GM19328 (cell line): Measurements from ENCODE around the gene PCDH9.

Experiments used
- ATAC-seq: cut with Tn5 transposase; IDR thresholded peaks from one replicate; pipeline ENCODE4 v1.9.1; 2021; ENCODE audit warnings: mild to moderate bottlenecking, moderate library complexity; ENCODE audit not compliant: unreplicated experiment

Gene PCDH9

DNA sequence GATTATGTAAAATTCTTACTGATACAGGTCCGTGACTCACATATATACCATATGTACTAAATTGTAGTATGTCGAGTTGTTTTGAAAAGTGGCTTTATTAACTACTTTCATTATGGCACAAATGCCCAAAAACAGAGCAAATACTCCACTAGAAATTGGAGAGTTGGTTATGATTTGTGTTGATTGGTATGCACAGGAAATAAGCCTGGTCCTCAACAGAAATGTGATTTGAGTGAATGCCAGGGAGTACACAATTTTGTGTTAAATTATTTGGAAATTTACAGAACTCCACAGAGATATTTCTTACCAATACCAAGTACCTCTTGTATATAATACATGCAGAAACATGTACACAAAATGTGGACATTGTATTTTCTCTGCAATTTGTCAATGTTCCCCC lies 676.7 kb downstream of the PCDH9 start:
- ATAC-seq = no peak

DNA sequence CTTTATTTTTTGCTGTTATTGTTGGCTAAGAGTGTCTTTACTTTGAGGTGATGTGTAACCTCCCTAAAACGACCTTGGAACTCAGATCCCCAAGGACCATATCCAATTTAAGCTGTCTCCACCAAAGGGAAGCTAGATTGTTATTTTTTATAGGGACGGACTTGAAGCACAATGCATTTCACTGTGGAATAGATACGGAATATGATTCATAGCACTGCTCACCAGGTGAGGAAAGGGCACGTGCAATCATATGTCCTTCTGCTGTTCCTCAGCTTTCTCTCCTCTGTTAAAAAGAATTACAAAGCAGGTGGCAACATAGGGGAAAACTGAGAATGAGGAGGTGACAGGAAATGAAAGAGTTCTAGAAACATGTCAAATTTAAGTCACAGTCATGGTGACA lies 679.0 kb downstream of the PCDH9 start:
- ATAC-seq = no peak

DNA sequence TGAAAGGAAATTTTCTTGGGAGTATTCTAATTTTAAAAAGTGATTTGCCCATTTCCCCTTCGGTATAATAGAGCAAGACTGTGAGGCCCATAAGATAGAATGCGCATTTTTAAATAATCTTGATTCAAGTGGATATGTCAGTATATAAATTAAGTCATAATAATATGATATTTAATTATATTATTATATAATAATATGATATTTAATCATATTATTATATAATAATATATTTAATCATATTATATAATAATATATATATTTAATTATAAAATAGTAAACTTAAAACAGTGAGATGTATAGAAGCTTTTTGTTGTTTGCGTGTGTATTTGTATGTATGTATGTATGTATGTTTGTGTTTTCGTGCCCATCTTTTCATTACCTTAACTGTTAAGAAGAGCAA lies 682.5 kb downstream of the PCDH9 start:
- no peak for ATAC-seq

DNA sequence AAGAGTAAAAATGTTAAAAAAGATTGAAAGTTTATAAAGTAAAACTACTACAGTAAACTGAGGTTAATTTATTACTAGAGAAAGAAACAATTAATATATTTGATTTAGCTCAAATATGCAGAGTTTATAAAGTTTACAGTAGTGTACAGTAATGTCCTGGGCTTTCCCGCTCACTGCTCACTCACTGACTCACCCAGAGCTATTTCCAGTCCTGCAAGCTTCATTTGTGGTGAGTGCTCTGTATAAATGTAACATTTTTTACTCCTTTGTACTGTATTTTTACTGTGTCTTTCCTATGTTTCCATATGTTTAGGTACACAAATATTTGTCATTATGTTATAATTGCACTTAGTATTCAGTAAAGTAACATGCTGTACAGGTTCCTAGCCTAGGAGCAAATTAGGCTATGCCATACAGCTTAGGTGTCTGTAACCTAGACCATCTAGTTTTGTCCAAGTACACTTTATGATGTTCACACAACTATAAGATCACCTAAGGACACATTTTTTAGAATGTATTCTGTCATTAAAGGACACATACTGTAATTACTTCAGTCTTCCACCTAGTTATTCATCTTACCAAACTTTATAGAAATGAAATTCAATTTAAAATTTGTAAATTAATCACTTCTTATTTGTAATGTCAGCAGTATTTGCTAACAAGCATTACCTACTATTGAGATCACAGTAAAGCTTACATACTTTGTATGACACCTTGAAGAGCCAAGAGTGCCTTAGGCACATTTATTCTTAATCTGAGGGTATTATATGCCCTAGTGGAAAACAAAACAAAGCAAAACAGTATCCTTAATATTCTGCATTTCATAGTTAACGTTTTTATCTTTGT lies 683.4 kb downstream of the PCDH9 start:
- ATAC-seq = no peak

DNA sequence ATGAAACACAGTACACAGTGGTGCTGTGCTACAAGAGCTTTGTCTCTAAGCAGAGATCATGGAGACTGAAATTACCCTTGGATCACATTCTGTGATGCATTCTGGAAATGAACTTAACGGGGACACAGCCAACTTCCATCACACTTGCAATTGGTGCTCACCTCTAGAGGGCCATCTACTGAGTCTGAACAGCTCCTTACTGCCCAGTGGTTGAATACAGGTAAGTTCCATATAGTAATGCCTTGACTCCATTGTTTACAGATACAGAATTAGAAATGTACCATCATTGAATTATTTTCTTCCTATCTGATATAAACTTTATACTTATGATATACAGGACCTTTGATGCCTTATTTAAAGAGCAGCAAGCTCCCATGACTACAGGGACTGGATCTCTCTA lies 686.4 kb downstream of the PCDH9 start:
- ATAC-seq = no peak

DNA sequence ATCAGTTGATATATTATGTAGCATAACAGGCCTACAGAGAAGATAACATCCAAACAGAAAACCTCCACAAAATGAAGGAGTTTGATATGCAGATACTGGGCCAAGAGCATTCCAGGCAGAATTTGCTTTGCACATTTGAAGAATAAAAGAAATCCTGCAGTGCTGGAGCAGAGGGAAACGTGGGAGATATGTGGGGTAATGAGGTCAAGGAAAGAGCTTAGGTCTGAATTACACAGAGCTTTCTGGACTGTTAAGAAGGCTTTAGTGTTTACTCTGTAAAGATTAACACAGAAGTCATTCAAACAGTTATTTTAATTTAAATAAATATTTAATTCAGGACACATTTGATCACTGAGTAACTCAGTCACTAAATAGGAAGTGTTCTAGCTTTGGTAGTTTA lies 692.7 kb downstream of the PCDH9 start:
- no peak for ATAC-seq

DNA sequence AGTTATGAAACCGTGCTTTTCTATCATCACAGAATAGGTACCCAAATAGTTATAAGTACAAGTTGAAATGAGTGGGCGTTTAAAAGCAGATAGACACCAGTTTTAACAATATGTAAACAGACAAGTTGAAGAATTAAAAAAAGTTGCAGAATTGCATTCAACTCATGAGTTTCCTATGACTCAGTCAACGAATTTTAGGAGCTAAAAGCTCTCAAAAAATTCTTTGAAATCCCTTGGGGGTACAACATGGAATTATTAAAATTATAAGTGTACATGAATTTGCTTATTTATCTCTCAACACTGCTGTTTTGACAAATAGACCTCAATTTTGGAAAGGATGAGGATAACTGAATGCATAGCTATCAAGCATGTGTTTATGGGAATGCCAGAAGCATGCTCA lies 693.4 kb downstream of the PCDH9 start:
- no peak for ATAC-seq

DNA sequence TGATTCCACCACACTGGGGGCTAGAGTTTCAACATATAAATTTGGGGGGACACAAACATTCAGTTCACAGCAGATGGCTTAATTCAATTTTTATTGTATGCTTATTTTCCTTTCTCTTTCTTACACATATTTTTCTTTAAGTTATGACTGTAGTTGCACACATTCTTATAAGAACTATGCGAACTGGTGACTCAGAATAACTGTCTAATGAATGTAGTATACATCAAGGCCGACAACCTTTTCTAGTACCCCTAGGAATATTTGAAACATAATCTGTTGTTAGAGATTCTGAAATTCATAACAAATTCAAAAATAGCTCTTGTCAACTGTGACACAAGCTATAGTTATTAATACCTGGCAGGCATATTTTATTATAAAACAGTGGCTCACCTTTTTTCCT lies 695.6 kb downstream of the PCDH9 start:
- ATAC-seq = no peak

DNA sequence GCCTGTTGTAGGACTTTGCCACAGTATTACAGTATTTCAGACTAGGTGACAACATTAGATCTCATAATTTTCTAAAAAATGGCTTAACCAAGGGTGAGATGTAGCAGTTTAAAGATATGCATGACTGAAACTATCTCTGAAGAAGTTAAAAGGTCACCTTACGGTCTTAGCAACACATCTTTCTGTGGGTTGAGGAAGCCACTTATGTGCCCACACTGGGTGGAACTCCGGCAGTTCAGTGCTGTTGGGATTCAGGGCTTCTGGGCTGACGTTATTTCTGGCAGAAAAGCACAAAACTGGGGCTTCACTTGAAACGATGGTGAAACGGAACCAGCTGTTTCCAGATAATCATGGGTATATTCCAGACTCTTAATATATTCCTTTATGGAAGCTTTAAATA lies 697.3 kb downstream of the PCDH9 start:
- no peak for ATAC-seq

DNA sequence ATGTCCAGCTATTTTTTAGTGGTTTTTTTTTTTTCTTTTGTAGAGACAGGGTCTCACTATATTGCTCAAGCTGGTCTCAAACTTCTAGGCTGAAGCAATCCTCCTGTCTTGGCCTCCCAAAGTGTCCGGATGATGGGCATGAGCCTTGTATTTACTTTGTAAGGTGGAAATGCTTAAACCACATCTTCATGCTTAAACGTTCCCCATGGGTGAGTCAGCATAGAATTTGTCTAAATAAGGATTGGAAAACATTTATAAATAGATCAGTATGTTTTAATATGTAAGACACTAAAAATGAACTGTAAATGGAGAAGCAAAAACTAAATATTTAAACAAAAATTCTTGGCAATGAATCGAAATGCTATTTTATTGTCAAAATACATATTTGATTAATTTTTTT lies 698.0 kb downstream of the PCDH9 start:
- ATAC-seq = no peak

DNA sequence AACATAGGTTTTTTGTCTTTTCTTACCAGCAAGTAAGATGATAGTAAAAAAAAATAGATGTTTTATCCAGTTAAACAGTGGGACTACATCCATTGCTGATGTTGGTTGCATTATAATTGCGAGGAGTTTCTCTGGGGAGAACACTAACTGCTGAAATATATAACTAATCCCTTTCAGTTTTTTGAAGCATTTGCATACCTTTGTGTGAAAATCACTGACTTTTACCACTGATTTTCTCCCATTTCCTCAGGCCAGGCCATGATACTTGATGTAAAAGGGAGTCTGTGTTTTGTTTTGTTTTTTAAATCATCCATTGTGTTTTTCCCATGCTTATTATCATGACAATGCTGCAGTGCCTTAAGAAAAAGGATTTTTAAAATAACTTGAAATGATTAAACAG lies 699.5 kb downstream of the PCDH9 start:
- ATAC-seq = no peak

DNA sequence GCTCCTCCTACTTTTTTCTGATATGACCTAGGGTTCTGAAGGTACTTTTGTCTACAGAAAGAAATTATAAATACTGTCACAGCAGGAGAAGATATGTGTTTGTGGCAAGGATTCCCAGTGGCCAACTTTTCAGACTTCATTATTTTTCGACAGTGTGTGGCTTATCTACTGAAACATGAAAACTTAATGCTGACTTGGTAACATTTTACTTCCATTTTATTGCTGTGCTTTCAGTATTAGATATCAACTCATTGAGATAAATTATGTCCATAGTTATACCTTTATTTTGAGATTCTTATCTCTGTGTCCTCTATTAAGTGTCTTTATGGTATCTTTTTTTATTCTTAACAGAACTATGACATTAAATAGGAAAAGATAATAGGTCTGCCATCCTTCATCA lies 700.0 kb downstream of the PCDH9 start:
- no peak for ATAC-seq

DNA sequence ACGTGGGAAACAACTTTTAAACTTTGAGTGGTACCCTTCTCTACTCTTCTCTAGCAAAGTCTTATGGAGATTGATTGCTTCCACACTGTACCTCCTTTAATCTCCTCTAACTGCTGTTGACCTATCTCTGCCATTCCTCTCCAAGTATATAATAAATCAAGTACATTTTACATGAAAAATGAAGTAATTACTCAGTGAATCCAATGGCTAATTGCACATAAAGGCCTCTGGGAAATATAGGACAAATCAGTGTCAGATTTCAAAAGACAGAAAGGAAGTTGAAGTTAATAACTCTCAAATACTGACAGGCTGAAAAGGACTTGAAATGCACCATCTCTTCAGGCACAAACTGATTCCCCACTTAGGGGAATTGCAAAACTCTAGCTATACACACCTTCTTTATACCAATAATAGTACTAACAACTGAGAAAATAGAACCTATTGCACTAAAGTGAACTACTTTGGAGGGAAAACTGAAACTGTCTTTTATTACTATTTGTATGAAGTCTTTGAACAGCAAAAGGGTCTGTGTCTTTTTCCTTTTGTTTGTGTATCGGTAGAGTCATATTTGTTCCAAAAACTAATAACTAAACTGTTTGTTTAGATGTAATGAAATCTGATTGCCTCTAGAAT lies 701.1 kb downstream of the PCDH9 start:
- ATAC-seq = no peak

DNA sequence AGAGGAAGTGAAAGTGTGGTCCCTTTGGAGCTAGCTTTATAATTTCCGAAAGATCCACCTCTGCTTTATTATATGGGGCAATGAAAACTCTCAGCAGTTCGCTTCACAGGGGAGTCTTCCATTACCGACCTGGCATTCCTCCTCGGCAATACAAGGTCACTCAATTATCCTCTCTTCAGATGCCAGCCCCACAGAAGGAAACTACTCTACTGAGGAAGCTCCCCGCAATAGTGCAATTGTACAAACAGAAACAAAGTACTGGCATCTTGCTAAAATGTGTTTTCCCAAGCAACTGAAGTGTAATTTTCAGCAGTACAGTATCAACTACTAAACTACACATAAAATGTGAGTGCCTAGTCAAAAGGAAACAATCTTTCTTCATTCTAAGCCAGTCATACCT lies 702.0 kb downstream of the PCDH9 start:
- no peak for ATAC-seq

DNA sequence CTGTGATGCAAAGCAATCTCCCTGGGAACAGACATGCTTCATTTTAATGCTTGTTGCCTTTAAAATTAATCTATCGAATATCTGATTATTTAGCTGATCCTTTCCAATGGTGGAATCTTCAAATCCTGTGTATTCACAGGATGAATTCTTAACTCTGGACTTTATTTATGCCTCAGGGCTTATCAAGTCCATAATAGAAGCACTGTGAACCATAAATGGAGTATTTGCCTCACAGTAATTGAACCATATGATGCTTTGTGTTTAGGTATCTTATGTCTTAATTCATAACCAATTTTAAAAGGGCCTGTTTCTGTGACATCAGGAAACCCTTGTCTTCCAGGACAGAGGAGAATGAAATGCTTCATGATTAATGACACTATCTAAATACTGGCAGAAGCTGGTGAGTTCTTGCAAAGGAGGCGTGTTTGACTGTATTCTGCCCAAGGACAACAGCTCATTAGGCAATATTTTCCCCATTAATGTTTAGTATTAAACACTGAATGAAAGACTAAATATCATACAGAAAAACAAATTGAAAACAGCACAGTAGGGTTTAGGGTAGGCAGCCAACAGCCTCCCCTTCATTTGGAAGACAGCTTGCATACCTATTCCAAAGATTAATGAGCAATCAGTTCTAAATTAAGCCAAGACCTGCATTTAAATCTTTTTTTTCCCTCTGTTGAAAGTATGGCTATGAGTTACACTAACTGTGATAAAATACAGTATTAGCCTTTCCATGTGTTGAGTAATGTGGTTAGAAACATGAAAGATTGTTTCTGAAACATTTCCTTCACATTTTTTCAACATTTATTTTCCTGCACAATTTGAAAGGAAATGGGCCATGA lies 709.4 kb downstream of the PCDH9 start:
- ATAC-seq = no peak

DNA sequence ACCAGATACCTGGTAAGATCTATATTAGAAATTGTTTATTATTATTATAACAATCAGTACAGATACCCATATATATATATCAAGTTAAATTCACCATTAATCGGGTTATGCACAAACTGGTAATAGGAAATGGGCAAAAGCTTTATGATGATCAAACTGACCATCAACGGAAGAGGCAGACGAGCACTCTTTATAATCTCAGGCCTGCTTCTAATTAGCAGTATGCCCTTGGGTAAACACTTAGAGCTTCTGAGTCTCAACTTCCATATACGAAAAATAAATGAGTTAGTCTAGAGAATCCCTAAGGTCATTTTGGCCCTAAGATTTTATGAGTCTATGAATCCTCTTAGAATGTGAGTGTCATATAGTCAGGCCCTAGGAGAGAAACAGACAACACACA lies 710.9 kb downstream of the PCDH9 start:
- ATAC-seq = no peak

DNA sequence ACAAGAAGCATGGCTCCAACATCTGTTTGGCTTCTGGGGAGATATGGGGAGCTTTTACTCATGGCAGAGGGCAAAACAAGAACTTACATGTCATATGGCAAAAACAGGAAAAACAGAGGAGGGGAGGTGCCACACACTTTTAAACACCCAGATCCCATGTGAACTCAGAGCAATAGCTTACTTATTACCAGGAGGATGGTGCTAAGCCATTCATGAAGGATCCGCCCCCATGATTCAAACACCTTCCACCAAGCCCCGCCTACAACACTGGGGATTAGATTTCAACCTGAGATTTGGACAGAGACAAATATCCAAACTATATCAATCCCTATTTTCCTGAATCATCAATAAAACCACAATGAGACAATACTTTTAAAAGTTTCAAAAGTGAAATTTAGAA lies 712.1 kb downstream of the PCDH9 start:
- no peak for ATAC-seq

DNA sequence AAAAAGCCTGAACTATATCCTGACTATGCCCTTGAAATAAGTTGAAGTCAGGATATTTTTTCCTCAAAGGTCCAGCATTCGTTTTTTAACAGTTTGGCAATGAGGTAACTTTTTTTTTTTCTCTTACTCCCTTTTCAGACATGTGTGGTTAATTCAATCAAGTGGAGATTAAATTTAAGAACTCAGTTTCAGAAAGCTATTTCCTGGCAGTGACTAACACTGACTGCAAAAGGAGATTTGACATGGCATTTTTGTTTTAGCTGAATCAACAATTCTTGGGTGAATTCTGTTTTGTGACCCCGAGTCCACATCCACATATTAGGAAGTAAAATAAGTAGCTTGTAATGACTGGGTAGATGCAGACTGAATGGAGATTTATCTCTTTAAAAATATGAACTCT lies 716.4 kb downstream of the PCDH9 start:
- no peak for ATAC-seq

DNA sequence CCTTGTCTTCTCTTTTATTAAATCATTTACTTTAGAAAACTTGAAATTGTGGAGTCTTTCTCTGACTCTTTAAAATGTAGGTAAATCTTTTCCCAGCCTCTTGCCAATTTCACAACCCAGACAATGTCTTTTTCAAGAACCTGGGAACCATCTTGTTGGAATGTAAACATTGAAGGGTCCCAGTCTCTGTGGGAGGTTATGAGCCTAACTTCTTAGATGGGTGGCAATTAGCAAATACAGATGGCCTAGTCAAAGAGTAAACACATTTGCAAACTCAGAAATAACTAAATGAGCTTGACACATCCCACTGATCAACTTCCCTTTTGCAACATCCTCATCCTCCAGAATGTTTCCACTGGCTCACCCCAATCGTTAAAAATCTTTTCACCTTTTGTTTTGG lies 721.0 kb downstream of the PCDH9 start:
- ATAC-seq = no peak

DNA sequence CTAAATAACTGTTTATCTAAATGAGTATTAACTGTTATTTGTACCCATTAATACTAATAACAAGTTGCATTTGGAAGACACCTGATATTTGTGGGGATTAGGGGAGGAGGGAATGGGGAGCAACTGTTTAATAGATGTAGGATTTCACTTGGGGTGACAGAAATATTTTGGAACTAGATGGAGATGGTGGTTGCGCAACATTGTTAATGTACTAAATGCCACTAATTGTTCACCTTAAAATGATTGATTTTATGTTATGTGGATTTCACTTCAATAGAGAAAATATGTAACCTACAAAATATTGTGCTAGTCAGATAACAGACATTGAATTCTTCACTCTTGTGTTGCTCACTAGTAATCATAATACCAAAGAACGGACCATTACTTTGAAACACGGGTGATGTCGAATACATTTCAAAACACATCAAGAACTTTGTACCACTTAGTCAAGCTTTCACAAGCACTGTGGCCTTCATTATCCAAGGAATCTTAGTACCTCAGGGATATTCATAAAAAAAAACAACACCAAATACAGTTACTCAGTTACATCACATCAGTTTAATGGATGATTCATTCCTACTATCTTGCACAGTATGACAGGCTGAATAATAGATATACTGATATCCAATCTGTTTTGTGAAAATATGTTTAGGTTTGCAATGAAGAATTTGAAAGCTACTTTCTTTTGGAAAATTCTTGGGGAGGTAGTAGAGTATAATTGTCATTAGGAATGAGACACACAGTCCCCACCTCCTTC lies 721.8 kb downstream of the PCDH9 start:
- no peak for ATAC-seq

DNA sequence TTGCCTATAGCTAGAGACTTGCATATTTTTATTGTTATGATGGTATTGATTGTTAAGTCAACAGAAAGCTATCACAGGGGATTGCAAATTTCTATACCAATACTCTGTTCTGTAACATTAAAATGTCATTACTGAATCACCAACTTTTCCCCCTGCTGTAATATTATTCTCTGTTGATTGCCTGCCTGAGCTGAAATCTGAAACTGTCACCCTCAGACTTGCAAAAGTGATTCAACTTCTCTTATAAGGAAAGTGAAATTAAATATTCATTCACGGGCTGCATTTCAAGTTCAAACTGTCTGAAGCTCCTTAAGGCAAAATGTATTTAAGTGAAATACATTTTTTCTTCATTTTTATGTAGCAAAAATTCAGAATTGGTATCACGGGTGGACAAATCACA lies 723.2 kb downstream of the PCDH9 start:
- no peak for ATAC-seq
